ENCODE data around the gene CCDC116.

CCDC116 gene

GRCh38 chr22:21682385-21683175 lies 50.0 kb downstream of the CCDC116 start:
- no peak for DNase-seq

- no peak for DNase-seq
Measured at GRCh38 chr22:21683401-21683811, 50.8 kb downstream of the CCDC116 start.

- no peak for DNase-seq
Measured at GRCh38 chr22:21684492-21685163, 52.1 kb downstream of the CCDC116 start.

GRCh38 chr22:21685164-21685513 lies 52.6 kb downstream of the CCDC116 start:
- DNase-seq = no peak

DNA sequence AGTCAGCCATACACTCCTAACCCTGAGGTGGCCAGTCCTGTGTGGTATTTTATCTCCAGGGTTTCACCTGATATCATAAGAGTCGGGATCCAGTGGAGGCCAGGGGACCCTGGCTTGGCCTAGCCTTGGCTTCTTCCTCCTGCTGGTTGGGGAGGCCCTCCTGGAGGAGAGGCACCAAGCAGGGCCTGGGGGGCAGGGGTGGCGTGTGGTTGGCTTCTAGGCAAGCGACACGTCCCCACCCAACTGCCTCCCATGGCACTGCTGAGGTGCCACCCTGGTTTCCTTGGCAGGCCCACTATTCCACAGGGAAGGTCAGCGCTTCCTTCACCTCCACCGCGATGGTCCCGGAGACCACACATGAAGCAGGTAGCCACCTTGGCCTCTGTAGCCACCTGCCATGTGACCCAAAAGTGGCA lies 53.6 kb downstream of the CCDC116 start:
- no peak for DNase-seq
